HG02870 (cell line): ENCODE measurements around the gene DCST2.

Experiments used
- ATAC-seq: cut with Tn5 transposase; IDR thresholded peaks from one replicate; pipeline ENCODE4 v1.9.1; 2021; ENCODE audit warnings: mild to moderate bottlenecking, moderate library complexity; ENCODE audit not compliant: unreplicated experiment

The DCST2 gene

DNA sequence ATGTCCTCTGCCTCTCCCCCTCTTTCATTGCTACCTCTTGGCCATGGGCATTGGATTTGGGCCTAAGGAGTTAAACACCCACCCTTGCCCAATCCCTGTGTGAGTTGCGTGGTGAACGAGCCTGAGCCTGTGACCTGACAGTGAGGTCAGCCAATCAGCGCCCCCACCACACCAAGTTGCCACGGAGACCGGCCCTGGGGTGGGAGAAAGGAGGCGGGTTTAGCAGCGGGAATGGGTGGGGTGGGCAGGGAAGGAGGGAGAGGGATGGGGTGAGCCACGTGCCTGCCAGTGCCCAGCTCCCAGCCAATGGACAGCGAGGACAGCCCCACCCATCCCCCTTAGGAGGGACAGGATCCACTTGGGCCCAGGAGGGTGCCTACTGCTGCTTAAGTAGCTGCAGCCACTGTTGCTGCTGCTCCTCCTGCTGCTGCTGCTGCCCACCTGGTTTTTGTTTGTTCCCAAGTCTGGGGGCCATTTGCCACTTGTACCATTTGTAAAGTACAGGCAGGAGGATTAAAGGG is 21.5 kb downstream of the DCST2 start:
- no peak for ATAC-seq

DNA sequence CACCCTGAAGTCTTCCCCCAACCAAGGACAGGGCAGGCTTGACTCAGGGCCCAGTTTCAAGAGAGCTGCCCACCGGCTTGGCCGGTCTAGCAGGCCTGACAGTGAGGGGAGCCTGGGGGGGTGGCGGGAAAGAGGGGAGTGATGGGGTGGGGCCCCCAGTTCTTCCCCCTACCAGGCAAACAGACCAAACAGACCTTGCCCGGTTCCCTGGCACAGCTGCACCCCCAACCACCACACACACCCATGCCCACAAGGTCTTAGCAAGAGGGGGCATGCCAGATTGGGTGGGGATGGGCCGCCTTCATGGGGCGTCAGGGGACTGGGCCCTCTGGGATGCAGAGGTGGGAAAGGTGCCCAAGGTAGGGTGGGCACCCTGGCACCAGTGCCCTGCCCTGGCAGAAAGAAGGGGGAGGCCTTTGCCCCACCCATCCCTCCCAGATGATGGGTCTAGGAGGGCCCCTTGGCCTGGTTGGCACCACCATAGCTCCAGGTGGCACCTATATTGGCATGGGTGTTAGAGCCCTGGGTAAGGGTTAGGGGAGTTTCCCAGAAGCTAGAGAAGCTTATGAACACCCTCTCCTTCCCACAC is 22.1 kb downstream of the DCST2 start:
- ATAC-seq, result no peak

DNA sequence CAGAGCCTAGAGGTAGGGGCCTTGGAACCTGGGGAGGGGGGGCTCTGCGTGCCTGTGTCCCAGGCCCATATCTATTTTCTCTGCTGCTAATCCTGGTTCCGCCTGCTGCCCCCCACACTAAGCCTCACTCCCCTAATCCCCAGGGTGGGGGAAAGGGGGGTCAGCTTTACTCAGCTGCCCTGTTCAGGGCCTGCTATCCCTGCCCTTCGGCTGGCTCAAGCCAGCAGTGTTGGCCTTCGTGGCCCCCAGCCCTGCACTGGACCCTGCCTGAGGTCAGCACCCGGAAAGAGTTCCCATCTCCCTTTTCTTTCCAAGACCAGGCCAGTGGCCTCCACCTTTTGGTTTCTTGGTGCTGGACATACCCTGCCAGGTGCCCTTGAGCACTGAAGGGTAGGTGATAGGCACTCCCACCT is 22.6 kb downstream of the DCST2 start:
- no peak for ATAC-seq

DNA sequence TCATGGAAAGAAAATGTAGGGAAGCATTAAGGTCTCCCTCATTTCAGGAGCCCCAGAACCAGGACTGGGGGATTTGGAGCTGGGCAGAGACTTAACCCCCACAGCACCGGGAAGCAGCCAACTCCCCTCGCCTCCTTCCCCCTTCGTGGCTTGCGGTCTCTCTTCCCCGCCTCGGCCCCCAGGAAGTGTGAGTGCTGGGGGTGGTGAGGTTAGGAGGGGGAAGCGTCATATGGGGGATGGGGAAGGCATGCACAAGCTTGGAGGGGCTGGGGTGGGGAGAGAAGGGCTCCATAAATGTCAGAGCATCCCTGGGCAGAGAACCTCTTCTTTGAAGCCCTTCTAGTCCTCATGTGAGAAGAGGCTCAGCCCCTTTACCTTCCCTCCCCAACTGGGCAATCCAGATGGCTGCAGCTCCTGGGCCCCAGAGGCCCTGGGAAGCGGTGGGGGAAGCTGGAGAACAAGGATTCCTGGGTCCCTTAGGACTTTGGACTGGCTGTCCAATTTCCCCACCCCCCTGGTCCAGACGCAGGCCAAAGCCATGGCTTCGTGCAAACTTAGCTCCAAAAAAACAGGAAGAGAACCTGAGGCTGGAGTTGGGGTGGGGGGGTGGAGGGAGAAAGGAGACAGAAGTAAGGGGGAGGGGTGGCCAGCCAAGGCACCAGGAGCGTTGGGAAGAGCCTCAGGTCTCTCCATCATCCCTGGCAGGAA is 23.2 kb downstream of the DCST2 start:
- ATAC-seq, result no peak

DNA sequence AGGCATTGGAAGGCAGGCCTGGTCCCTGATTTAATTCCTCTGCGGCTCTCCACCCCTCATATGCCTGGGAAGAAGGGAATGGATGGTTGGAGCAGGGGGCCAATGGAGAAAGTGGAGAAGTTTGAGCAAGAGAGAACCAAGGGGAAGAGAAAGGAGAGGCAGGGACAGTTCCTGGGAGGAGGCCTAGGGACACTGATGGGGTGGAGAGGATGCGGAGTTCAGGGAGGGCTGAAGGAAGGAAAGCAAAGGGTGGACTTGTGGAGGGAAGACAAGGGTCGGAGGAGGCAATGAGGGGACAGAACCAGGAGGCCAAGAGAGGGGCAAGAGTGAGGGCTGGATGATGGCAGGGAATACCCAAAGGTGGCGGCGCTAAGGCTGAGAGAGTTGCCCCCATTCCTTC is 23.8 kb downstream of the DCST2 start:
- no peak for ATAC-seq

DNA sequence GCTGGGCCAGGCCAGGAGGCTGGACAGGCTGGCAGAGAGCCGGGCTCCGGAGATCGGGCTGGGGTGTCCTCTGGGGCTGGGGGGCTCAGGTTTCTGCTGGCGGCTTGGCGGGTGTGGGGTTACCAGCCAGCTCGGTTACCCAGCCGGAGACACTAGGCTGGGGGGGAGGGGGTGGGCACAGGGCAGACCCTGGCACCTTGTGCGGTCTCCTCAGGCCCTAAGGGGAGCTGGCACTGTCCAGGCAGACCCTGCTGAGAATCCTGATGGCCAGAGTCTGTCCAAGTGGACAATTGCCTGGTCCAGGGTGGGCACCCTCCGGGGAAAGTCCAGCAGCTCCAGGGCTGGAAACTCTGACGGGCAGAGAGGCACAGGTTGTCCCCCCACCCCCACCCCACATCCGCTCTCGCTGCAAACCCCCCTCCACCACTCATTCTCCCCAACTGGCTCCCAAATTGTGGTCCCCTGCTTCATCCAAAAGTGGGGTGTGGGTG is 24.3 kb downstream of the DCST2 start:
- ATAC-seq, result no peak

DNA sequence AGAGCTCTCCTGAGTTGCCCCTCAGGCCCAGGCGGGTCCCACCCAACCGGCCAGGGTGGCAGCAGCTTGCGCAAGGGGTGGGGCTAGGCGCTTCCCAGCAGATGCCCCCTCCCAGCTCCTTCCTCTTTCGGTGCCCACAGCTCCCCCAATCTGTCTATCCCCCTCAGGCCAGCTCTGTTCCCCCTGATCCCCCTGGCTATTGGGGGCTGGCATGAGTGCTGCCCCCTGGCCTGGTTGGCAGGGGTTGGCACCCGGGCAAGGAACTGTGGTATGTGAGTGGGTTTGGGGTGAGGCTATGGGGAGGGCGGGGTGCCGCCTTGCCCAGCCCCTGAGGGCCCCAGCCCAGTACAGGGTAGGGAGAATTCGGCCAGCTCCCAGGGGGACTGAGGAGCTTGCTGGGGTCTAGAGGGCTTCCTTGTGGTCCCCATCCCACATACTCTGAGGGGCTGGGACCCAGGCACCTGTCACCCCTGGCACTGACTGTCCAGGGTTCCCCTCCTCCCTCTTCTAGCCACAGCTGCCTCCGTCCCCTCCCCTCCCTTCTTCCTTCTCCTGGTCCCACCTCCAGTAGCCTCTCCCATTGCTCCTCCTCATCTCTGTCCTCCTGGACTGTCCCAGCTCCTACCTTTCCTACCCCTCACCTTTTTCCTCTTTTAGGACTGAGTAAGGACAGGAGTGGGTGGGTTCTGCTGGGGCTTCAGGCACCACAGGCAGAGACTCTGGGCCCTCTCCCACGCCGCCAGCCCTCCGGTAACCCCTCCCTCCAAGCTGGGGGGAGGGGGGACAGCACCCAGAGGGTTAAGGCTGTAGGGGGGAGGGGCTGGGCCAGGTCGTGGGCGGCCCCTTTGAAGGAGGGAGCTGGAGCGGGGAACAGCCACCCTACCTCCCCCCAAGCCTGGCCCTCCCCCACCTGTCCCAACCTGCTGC is 25.3 kb downstream of the DCST2 start:
- ATAC-seq, result no peak

DNA sequence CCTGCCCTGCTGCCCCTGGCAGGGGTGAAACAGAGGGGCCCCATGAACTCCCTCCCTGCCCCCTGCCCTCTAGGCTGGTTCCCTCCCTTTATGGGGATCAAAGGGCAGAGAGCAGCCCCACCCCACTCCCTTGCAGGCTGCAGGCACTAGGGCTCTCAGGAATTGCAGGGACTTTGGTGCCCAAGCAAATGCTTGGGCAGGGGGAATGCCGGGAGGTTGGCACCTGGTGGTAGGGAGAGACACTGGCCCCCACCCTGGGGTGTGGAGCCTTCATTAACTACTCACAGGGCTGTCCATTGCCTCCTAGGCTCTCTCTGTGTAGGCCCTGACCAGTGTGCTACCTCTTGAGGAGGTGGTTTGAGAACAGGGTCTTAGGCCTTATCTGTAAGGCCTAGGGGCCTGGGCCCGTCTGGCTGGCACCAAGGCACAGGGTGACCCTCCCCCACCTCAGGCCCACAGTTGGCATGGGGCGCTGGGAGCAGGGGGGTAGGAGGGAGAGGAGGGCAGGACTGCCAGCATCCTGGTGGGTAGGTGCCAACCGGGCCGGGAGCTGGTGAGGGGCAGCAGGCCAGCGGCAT is 26.2 kb downstream of the DCST2 start:
- no peak for ATAC-seq

DNA sequence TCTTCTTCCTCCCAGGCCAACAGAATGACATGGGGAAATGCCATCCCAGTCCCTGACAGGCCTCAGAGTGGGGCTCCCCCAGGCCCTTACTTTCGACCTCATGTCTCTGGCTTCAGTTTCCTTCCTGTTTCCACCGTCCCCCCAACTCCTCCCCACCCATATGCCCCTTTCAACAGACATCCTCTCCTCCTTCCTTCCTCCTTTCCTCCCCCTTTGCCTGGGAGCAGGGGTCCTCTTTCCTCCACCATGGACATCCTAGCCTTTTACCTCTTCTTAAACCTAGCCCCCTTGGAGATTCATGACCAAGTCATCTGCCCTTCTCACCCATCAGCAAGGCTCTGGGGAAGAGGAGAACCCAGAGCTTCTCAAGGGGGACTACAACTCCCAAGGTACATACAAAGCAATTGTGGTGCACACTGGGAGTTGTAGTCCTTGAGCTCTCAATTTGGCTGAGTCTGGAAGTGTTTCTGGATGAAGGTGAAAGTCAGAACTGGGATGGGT is 26.9 kb downstream of the DCST2 start:
- no peak for ATAC-seq

DNA sequence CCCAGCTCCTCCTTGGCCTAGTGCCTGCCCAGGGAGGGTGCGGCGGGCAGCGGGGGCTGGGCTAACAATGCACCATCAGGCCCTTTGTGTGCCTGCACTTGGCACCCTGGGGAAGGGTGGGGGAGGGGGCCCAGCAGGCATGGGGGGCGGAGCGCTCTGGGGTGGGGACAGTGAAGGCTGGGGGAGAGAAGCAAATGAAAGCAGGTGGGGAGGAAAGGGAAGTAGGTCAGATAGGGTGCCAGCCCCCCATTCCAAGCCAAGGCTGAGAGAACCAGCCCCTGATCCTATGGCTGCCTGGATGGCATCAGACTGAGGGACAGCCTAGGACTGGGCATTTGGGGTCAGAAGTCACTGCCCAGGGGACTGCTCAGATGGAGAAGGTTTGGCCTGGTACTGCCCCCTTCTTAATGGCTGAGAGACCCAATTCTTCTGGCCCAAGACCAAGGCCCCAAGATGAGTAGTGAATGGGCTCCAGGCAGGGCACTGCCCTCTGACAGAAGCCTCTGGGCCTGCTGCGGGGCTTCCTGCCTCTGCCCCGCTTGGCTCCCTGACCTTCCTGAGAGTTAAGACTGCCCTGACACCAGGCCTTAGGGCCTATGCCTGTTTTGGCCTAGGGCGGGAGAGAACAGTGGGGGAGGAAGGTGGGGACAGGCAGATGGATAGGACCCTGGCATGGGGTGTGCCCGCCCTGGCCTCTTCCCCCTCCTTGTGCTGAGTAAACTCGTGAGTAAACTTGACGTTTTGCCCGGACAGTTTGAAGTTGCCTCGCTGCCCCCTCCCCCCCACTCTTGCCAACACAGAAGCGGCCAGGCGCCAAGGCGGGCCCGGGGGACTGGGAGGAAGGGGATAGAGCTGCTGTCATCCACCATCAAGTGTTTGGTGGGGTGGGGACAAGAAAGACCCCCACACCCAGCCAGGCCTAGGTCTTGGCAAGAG is 28.2 kb downstream of the DCST2 start:
- ATAC-seq, result no peak

DNA sequence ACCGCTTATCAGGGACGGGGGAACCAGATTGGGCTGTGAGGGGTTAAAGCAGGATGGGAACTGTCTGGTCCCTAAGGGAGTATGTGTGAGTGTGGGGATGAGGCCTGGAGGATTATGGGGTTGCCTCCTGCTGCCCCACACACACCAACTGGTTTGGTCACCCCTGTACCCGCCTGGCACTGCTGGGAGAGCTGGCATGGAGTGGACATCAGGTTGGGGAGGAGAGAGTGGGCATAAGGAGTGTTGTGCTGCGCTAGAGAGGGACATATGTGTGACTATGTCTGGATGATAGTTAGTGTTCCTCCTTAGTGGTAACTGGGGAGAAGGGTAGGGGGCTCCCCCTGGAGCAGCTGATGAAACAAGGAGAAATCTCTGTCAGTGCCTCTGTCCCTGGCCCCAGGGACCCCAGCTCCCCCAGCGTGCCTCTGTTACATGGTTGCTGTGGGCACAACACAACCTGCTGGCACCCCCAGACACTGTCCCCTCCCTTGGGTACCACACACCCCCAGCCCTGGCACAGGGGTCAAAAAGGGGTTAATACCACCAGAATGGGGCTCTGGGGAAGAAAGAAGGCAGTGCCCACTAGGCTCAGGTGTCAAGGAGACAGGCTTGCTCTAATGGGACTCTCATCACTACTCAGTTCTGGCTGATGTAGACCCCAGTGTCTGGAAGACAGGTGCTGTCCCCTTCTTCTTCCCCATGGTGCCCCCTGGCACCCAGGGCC is 29.1 kb downstream of the DCST2 start:
- ATAC-seq, result no peak

DNA sequence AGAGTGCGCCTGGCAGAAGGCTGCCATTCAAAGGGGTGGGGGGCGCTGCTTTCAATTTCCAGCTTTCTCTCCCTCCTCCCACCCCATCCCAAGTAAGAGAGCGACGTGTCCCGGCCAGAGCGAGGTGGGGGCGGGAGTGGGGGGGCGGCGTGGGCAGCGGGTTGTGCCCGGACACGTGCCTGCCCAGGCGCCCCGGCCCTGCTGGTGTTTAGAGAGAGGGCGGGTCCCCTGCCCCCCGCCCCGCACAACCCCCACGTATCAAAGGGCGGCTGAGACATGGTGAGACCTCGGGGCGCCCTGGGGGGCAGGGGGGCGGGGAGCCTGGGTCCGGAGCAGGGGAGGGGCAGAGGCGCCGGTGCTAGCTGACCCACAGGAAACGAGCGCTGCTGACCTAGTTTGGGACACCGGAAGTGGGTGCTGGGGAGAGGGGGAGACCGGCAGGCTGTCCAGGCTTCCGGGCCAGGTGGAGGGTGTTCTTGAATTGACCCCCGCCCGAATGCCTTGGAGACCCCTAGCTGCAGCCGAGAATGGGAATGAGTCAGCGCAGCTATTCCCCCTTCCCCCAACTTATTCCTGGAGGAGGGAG is 29.7 kb downstream of the DCST2 start:
- ATAC-seq, result no peak

DNA sequence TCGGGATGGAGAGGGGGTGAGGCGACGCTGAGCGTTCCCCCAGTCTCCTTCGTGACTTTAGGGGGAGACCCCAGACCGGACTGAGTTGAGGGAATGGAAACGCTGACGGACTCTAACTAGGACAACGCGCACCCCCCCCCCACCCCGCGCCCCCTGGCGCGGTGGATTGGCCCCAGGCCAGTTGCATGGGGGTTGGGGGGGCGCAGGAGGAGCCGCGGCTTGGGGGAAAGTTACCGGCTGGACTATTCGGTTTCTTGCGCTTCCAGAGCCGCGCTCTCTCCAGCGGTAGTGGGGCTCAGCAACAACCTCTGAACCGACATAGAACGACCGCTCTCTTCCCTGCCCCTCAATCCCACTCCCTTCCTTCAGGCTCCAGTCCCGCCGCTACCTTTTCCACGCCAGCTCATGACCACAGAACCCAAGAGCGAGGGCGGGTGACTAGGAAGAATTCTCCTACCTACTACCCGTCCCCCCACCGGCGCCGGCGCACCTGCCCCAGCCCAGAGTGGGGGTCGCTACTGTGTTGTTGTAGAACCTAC is 30.3 kb downstream of the DCST2 start:
- no peak for ATAC-seq

DNA sequence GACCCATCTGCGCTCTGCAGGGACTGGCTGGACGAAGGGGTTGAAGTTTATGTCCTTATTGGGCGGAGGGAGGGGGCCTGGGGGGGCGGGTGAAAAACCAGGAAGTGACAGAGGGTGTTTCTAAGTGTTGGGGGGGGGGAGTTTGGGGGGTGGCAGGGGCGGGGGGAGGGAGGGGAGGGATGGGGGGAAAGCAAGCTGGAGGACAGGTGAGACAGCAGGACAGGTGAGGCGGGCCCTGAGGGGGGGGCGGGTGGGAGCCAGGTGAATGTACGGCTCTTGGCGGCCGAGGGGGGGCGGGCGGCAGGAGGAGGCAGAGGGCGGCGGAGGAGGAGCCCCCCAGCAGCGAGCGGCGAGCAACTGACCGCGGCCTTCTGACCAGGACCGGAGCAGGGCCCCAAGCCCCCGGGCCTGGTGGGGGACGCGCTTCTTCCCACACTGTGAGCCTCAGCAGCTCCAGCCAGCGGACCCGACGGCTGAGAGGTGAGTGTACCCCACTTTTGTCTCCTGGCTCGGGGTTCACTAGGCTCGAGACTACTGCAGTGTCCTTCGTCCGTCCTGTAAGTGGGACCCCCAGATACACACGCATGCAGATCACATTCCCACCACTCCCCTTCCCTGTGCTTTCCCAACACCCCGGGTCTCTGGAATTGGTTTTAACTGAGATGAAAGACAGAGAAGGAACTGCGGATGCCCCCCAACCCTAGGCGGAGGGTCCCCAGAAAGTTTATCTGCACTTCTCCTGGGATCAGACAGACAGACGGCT is 30.9 kb downstream of the DCST2 start, which contains the start of gene ZBTB7B:
Gene ZBTB7B (plus strand): TSS at position 339 of the 763 bp plus-strand sequence. CDS start 11,859 bp downstream, outside the sequence.
- ATAC-seq, result no peak

DNA sequence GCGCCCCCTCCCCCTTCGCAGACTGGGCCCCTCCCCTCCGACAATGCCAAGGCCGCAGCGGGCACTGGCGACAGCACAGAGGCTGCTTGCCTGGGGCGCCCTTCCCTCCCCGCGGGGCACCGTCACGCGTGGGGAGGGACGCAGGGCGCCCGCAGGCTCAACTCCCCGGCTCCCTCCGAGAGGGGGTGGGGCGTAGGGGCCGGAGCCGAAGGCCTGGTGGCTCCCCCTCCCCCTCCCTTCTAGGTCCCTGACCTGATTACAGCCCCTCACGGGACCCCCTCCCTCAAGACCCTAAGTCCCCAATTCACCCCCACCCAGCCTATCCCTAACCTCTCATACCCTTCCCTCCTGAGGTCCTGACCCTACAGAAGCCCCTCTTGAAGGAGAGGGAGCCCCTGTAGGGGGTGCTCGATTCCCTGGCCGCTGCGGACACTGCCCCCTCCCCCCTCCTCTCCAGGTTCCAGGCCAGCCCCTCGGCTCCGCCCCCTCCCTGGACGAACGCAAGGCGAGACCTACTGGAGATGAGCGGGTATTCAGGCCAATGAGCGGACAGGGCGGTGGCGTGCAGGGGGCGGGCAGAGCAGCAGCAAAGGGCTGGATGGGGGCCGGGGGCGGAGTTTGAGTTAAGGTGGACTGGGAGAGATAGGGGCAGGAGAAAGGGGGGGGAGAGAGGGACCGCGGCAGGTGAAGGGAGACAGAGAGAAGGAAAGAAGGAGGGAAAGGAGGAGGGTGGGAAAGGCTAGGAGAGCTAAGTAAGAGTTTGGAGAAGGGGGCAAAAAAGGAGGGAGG is 31.7 kb downstream of the DCST2 start:
- ATAC-seq, result peak; percentile 56

DNA sequence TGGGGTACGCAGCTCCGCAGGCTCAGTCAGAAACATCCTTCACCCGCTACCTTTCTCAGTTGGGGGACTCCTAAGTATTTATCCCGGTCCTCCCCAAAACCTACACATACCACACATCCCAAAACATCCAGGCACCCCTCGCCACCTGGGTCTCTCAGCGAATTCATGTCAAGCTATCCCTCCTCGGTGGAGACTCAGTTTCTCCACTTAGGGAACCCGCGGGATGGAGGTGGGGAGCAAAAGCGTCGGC is 32.2 kb downstream of the DCST2 start:
- ATAC-seq, result no peak
